Left ventricle myocardium inferior (tissue), 1 donor: Measurements from ENCODE around the gene LEFTY2. TPM values are rescaled to one million over a fixed set of nuclear protein-coding genes. Genes with fewer than 3 reads are reported as not detected.

Experiments
- DNase-seq: peaks from one replicate; pipeline ENCODE4 v3.0.0-alpha.2; 2020
- H3K27ac ChIP-seq: fragments of 200-600 bp; replicated peaks from 2 replicates; pipeline ENCODE4 v1.8.0; 2021
- H3K27me3 ChIP-seq: fragments of 200-600 bp; 2 replicates; pipeline ENCODE4 v1.8.0; 2021; ENCODE audit warnings: low read depth
- H3K36me3 ChIP-seq: fragments of 200-600 bp; 2 replicates; pipeline ENCODE4 v1.8.0; 2021
- H3K4me1 ChIP-seq: fragments of 200-600 bp; 2 replicates; pipeline ENCODE4 v1.8.0; 2021
- H3K4me3 ChIP-seq: fragments of 200-600 bp; 2 replicates; pipeline ENCODE4 v1.8.0; 2021; ENCODE audit warnings: mild to moderate bottlenecking, moderate library complexity
- H3K9me3 ChIP-seq: fragments of 200-600 bp; replicated peaks from 2 replicates; pipeline ENCODE4 v1.8.0; 2021
- CTCF ChIP-seq: fragments of 200-600 bp; IDR thresholded peaks from 2 replicates; pipeline ENCODE4 v1.8.0; 2021; ENCODE audit warnings: antibody characterized with exemption, mild to moderate bottlenecking, borderline replicate concordance
- intact Hi-C: fragments of 100-400 bp; cut with micrococcal nuclease; formaldehyde crosslinking; loops from one replicate; pipeline ENCODE4 v1.11.0; 2022
- total RNA-seq: library from RNA; stranded (reverse); fragmentation: NEBNext Ultra II Directional; extraction: Animal tissue kit (Norgen Biotek cat#: 25700); gene quantifications from one replicate; pipeline ENCODE4 v1.2.1, GENCODE V29; 2021
- donor health status: DM: no; HTN: yes; CAD: no; lungs with severe emphysema.

LEFTY2 gene
- total RNA-seq, 1 donor from 2014 or later: 0.69 TPM

GRCh38 chr1:225961659-225962439 lies 20.8 kb upstream of the LEFTY2 start:
- intact Hi-C loops: no loop called here
- H3K9me3 ChIP-seq: no peaks in the 10 kb centered on the region
- H3K36me3 ChIP-seq: no peaks in the 10 kb centered on the region
- peaks cover 17% of the 10 kb centered on the region for H3K27me3 ChIP-seq
- no peak for TF ChIP-seq CTCF
- H3K4me3 ChIP-seq: no peak overlapping the region
- DNase-seq: no peak
- H3K27ac ChIP-seq: no peak overlapping the region
- H3K4me1 ChIP-seq: peaks cover 4% of the 10 kb centered on the region

- no peak for TF ChIP-seq CTCF
- intact Hi-C loops: no loop called here
- Histone ChIP-seq H3K4me3 (no peak overlapping the region), H3K36me3 (no peaks in the 10 kb centered on the region), H3K9me3 (no peaks in the 10 kb centered on the region), H3K27ac (no peak overlapping the region), H3K4me1 (peaks cover 4% of the 10 kb centered on the region), H3K27me3 (peaks cover 17% of the 10 kb centered on the region)
- DNase-seq: no peak
These were observed 17.0 kb upstream of the LEFTY2 start for GRCh38 chr1:225958041-225958440.

- no peak for TF ChIP-seq CTCF
- Histone ChIP-seq H3K27ac (no peak overlapping the region), H3K36me3 (no peaks in the 10 kb centered on the region), H3K4me3 (no peak overlapping the region), H3K27me3 (peaks cover 24% of the 10 kb centered on the region), H3K9me3 (no peaks in the 10 kb centered on the region), H3K4me1 (no peaks in the 10 kb centered on the region)
- intact Hi-C loops: no loop called here
- no peak for DNase-seq
These were observed 13.7 kb upstream of the LEFTY2 start for GRCh38 chr1:225954753-225955152.

GRCh38 chr1:225953315-225953714 lies 12.3 kb upstream of the LEFTY2 start:
- intact Hi-C loops: no loop called here
- H3K27me3 ChIP-seq: peaks cover 29% of the 10 kb centered on the region
- no peaks in the 10 kb centered on the region for H3K36me3 ChIP-seq
- no peaks in the 10 kb centered on the region for H3K9me3 ChIP-seq
- H3K4me3 ChIP-seq: no peak overlapping the region
- no peak overlapping the region for H3K27ac ChIP-seq
- no peak for TF ChIP-seq CTCF
- DNase-seq: no peak
- no peaks in the 10 kb centered on the region for H3K4me1 ChIP-seq

- Histone ChIP-seq H3K9me3 (no peaks in the 10 kb centered on the region), H3K27me3 (peaks cover 30% of the 10 kb centered on the region), H3K36me3 (no peaks in the 10 kb centered on the region), H3K27ac (no peak overlapping the region), H3K4me3 (no peak overlapping the region), H3K4me1 (no peaks in the 10 kb centered on the region)
- intact Hi-C loops: no loop called here
- DNase-seq: no peak
- no peak for TF ChIP-seq CTCF
These were observed 10.0 kb upstream of the LEFTY2 start for GRCh38 chr1:225950905-225951497.
